ENCODE data around the gene ASS1.

The ASS1 gene

DNA sequence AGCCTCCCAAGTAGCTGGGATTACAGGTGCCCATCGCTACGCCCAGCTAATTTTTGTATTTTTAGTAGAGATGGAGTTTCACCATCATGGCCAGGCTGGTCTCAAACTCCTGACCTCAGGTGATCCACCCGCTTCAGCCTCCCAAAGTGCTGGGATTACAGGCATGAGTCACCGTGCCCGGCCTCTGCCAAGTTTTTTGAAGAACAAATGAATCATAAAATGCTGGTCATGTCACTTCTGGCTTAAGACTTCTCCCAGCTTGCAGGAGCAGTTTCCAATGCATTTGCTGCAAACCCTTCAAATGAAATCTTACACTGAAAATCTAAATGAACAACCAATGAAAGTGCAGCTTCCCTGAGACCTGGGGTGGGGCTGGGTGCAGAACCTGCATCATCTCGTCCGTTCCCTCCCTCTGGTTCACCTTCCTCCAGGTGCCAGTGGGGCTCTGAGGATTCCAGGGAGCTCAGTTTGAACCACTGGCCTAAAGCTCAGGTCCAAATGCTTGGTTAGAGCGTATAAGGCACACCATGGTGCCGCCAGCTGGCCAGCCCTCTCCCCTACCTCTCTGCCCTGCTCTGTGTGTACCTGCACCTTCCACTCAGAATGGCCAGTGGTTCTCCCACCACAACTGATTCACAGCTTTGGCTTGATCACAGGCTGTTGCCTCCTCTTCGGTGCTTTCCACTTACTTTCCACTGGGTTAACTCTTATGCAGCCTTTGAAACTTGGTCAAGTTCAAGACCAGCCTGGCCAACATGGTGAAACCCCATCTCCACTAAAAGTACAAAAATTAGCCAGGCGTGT lies 94.9 kb downstream of the ASS1 start:
- Histone ChIP-seq H3K4me3 (ENCODE audit: low read length in 2 of 2) (no peak overlapping the region), H3K9me3 (ENCODE audit: control insufficient read depth in 2 of 2, low read length in 2 of 2) (no peaks in the 10 kb centered on the region), H3K27ac (ENCODE audit: low read depth in 2 of 2, low read length in 2 of 2) (no peak overlapping the region), H3K9ac (ENCODE audit: low read depth in 1 of 2, low read length in 2 of 2) (no peak overlapping the region), H3K4me1 (ENCODE audit: control insufficient read depth in 2 of 2, insufficient read depth in 2 of 2, low read length in 2 of 2) (no peaks in the 10 kb centered on the region), H3K27me3 (ENCODE audit: control insufficient read depth in 2 of 2, insufficient read depth in 2 of 2, low read length in 2 of 2) (peaks cover 38 to 45% of the 10 kb centered on the region in 2 donors), H3K36me3 (ENCODE audit: control insufficient read depth in 2 of 2, insufficient read depth in 2 of 2, low read length in 2 of 2) (no peaks in the 10 kb centered on the region)

DNA sequence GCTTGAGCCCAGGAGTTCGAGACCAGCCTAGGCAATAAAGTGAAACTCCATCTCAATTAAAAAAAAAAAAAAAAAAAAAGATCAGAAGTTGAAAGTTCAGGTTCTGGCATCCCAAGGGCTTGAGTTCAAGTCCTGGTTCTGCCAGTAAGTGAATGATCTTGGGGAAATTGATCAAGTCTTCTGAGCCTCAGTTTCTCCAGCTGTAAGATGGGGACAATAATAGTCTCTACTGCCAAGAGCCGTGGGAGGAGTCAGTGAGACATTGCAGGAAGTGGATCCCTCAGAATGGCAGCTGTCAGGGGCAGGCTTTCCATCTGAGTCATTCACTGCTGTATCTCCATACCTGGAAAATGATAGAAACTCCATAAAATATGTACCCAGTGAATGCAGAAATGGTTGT lies 96.8 kb downstream of the ASS1 start:
- Histone ChIP-seq H3K4me1 (ENCODE audit: control insufficient read depth in 2 of 2, insufficient read depth in 2 of 2, low read length in 2 of 2) (no peaks in the 10 kb centered on the region), H3K4me3 (ENCODE audit: low read length in 2 of 2) (no peak overlapping the region), H3K9ac (ENCODE audit: low read depth in 1 of 2, low read length in 2 of 2) (no peak overlapping the region), H3K36me3 (ENCODE audit: control insufficient read depth in 2 of 2, insufficient read depth in 2 of 2, low read length in 2 of 2) (no peaks in the 10 kb centered on the region), H3K27me3 (ENCODE audit: control insufficient read depth in 2 of 2, insufficient read depth in 2 of 2, low read length in 2 of 2) (peaks cover 32 to 37% of the 10 kb centered on the region in 2 donors), H3K27ac (ENCODE audit: low read depth in 2 of 2, low read length in 2 of 2) (no peak overlapping the region), H3K9me3 (ENCODE audit: control insufficient read depth in 2 of 2, low read length in 2 of 2) (no peaks in the 10 kb centered on the region)

DNA sequence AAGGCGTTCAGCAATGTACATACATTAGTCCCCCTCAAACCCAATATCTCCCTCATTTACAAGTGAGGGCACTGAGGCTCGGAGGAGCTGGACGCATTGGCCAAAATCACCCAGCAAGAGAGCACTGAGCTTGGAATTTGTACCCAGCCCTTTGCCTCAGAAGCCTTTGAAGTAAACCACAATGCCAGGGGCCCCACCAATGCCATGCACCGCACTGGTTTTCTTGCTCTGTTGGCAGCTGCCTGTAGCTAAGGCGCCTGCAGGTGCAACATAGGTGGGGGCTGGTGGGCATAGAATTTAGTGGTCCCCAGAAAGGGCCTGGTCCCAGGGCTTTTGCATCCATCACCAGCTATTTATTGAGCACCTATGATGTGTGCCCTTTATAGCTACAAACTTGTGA lies 97.3 kb downstream of the ASS1 start:
- Histone ChIP-seq H3K4me1 (ENCODE audit: control insufficient read depth in 2 of 2, insufficient read depth in 2 of 2, low read length in 2 of 2) (no peaks in the 10 kb centered on the region), H3K9ac (ENCODE audit: low read depth in 1 of 2, low read length in 2 of 2) (no peak overlapping the region), H3K27ac (ENCODE audit: low read depth in 2 of 2, low read length in 2 of 2) (no peak overlapping the region), H3K9me3 (ENCODE audit: control insufficient read depth in 2 of 2, low read length in 2 of 2) (no peaks in the 10 kb centered on the region), H3K4me3 (ENCODE audit: low read length in 2 of 2) (no peak overlapping the region), H3K36me3 (ENCODE audit: control insufficient read depth in 2 of 2, insufficient read depth in 2 of 2, low read length in 2 of 2) (no peaks in the 10 kb centered on the region), H3K27me3 (ENCODE audit: control insufficient read depth in 2 of 2, insufficient read depth in 2 of 2, low read length in 2 of 2) (peaks cover 27 to 32% of the 10 kb centered on the region in 2 donors)

DNA sequence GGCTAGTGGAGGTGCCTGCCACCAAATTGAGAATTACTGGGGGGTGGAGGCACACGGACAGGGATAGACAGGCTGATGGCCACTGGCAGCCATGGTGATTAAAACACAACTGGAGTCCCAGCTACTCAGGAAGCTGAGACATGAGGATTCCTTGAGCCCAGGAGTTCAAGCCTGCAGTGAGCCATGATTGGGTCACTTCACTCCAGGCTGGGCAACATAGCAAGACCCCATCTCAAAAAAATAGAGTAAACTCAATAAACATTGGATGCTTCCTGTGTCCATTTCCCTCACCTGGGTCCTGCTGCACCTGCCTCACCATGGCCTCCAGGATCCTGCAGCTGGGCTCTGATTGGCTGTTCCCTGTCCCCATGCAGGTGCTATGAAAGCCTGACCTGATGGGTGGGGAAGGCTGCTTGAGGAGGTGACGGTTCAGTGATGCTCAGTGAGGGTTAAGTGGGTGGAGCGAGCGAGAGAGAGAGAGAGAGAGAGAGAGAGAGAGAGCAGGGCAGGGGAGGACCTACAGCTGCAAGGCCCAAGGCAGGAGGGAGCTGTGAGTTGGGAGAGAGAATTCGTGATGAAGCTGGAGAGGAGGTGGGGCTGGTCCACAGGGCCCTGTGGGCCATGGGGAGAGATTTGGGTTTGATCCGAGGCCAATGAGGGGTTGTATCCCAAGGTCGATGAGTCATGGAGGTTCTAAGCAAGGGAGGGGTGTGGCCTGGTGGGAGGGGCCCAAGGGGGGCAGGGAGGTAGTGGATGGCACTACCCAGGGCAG lies 97.9 kb downstream of the ASS1 start:
- Histone ChIP-seq H3K27ac (ENCODE audit: low read depth in 2 of 2, low read length in 2 of 2) (no peak overlapping the region), H3K27me3 (ENCODE audit: control insufficient read depth in 2 of 2, insufficient read depth in 2 of 2, low read length in 2 of 2) (peaks cover 21 to 26% of the 10 kb centered on the region in 2 donors), H3K4me3 (ENCODE audit: low read length in 2 of 2) (no peak overlapping the region)

DNA sequence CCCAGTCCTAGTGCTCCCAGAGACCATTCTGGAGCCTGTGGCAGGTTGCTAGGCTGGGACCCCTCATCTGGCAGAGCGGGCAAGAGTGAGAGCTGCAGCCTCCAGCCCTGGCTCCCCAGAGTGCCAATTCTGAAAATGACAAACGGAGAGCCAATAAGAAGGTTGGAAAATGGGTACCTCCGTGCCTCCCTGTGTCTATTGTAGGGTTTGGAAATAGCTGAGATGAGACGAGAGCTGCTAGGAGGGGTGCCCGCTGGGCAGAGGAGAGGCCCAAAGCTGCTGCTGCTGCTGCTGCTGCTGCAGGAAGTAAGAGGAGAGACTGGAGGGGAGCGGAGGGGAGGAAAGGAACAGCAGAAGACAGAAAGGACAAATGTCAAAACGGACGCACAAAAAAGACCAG lies 98.6 kb downstream of the ASS1 start:
- Histone ChIP-seq H3K9ac (ENCODE audit: low read depth in 1 of 2, low read length in 2 of 2) (no peak overlapping the region), H3K27ac (ENCODE audit: low read depth in 2 of 2, low read length in 2 of 2) (no peak overlapping the region), H3K36me3 (ENCODE audit: control insufficient read depth in 2 of 2, insufficient read depth in 2 of 2, low read length in 2 of 2) (no peaks in the 10 kb centered on the region), H3K9me3 (ENCODE audit: control insufficient read depth in 2 of 2, low read length in 2 of 2) (no peaks in the 10 kb centered on the region), H3K27me3 (ENCODE audit: control insufficient read depth in 2 of 2, insufficient read depth in 2 of 2, low read length in 2 of 2) (peaks cover 15 to 22% of the 10 kb centered on the region in 2 donors), H3K4me3 (ENCODE audit: low read length in 2 of 2) (no peak overlapping the region), H3K4me1 (ENCODE audit: control insufficient read depth in 2 of 2, insufficient read depth in 2 of 2, low read length in 2 of 2) (no peaks in the 10 kb centered on the region)

More for the DNA sequence above, 97.9 kb downstream of the ASS1 start:
- Histone ChIP-seq H3K9ac (ENCODE audit: low read depth in 1 of 2, low read length in 2 of 2) (no peak overlapping the region), H3K4me1 (ENCODE audit: control insufficient read depth in 2 of 2, insufficient read depth in 2 of 2, low read length in 2 of 2) (no peaks in the 10 kb centered on the region), H3K36me3 (ENCODE audit: control insufficient read depth in 2 of 2, insufficient read depth in 2 of 2, low read length in 2 of 2) (no peaks in the 10 kb centered on the region), H3K9me3 (ENCODE audit: control insufficient read depth in 2 of 2, low read length in 2 of 2) (no peaks in the 10 kb centered on the region)

DNA sequence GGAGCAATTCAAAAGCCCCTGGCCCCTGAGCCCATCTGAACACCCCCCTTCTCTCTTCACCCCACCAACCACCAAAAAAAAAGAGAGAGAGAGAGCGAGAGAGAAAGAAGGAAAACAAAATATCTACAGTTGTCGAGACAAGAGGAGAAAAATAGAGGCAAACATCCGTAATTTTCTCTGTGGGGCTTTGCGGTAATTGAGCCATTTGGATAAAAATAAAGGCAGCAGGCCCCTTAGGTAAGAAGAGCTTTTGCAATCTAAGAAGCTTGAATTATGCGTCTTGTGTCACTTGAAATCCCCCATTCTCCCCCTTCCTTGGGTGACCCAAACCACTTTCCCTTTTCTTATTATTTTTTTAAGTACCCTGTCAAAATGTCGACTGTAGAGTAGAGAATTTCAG lies 99.1 kb downstream of the ASS1 start:
- Histone ChIP-seq H3K4me1 (ENCODE audit: control insufficient read depth in 2 of 2, insufficient read depth in 2 of 2, low read length in 2 of 2) (no peaks in the 10 kb centered on the region), H3K27ac (ENCODE audit: low read depth in 2 of 2, low read length in 2 of 2) (no peak overlapping the region), H3K9me3 (ENCODE audit: control insufficient read depth in 2 of 2, low read length in 2 of 2) (no peaks in the 10 kb centered on the region), H3K27me3 (ENCODE audit: control insufficient read depth in 2 of 2, insufficient read depth in 2 of 2, low read length in 2 of 2) (peaks cover 11 to 17% of the 10 kb centered on the region in 2 donors), H3K36me3 (ENCODE audit: control insufficient read depth in 2 of 2, insufficient read depth in 2 of 2, low read length in 2 of 2) (no peaks in the 10 kb centered on the region), H3K4me3 (ENCODE audit: low read length in 2 of 2) (no peak overlapping the region), H3K9ac (ENCODE audit: low read depth in 1 of 2, low read length in 2 of 2) (no peak overlapping the region)

DNA sequence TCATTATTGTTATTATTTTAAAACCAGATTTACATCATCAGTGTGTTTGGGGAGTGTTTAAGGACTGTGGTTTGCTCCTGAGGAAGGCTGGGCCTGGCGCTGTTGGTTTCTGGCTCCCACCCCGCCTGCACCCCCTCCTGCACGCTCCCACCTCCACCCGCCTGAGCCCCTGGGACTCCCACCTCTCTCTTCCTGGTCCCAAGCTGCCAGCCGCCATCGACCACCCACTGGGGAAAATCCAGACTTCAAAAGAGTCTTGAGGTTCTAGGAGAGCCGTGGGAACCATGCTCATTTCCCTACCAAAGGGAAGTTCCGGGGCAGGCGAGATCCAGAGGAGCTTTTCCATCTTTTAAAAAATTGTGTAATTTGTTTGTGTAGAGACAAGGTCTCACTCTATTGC lies 99.6 kb downstream of the ASS1 start:
- Histone ChIP-seq H3K27ac (ENCODE audit: low read depth in 2 of 2, low read length in 2 of 2) (no peak overlapping the region), H3K4me3 (ENCODE audit: low read length in 2 of 2) (no peak overlapping the region), H3K36me3 (ENCODE audit: control insufficient read depth in 2 of 2, insufficient read depth in 2 of 2, low read length in 2 of 2) (no peaks in the 10 kb centered on the region), H3K9ac (ENCODE audit: low read depth in 1 of 2, low read length in 2 of 2) (no peak overlapping the region), H3K4me1 (ENCODE audit: control insufficient read depth in 2 of 2, insufficient read depth in 2 of 2, low read length in 2 of 2) (no peaks in the 10 kb centered on the region), H3K27me3 (ENCODE audit: control insufficient read depth in 2 of 2, insufficient read depth in 2 of 2, low read length in 2 of 2) (peaks cover 9 to 14% of the 10 kb centered on the region in 2 donors), H3K9me3 (ENCODE audit: control insufficient read depth in 2 of 2, low read length in 2 of 2) (peaks cover 0 to under 1% of the 10 kb centered on the region in 2 donors)

DNA sequence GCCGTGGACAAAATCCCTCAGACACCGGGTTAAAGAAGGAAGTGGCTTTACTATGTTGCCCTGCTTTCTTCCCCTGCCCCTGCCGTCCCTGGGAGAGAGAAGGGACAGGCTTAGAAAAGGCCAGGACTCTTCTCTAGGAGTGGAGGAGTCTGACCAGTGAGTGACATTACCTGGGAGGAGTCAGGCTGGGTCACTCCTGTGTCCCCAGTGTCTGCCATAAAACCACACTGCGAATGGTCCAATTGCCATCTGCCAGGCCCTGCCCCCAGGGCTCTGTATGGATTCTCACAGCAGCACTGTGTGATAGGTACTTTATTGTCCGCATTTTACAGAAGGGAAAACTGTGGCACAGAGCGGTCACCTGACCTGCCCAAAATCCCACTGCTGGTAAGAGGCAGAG lies 103.3 kb downstream of the ASS1 start:
- H3K9me3 ChIP-seq (ENCODE audit: control insufficient read depth in 2 of 2, low read length in 2 of 2) = peaks cover 0 to 4% of the 10 kb centered on the region in 2 donors
- no peaks in the 10 kb centered on the region for H3K4me1 ChIP-seq (ENCODE audit: control insufficient read depth in 2 of 2, insufficient read depth in 2 of 2, low read length in 2 of 2)
- no peaks in the 10 kb centered on the region for H3K36me3 ChIP-seq (ENCODE audit: control insufficient read depth in 2 of 2, insufficient read depth in 2 of 2, low read length in 2 of 2)
- no peak overlapping the region for H3K4me3 ChIP-seq (ENCODE audit: low read length in 2 of 2)
- H3K9ac ChIP-seq (ENCODE audit: low read depth in 1 of 2, low read length in 2 of 2) = no peak overlapping the region
- peaks cover 0 to 2% of the 10 kb centered on the region in 2 donors for H3K27me3 ChIP-seq (ENCODE audit: control insufficient read depth in 2 of 2, insufficient read depth in 2 of 2, low read length in 2 of 2)
- H3K27ac ChIP-seq (ENCODE audit: low read depth in 2 of 2, low read length in 2 of 2) = no peak overlapping the region

DNA sequence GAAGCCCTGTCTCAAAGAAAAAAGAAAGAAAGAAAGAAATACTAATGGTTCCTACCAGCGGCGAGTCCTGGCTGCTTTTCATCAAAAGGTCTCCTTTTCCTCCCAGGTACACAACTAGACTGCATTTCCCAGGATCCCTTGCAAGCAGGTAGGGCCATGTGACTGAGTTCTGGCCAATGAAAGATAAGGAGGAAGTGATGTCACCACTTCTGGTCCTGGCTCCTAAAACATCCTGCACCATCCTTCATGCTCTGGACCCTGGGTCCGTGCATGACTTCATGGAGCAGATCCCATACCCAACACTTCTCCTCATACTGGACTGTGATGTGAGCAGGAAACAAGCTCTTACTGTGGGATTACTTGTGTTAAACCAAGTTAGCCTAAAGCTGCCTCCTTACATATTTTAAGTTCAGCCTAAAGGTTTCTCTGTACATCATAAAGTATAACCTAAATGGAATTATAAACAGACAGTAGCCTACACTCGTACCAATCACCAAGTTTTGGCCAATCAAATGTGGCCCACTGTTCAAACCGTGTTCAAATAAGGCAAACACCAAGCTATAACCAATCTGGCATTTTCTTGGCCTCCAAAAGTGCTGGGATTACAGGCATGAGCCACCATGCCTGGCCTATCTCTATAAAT lies 104.5 kb downstream of the ASS1 start:
- Histone ChIP-seq H3K36me3 (ENCODE audit: control insufficient read depth in 2 of 2, insufficient read depth in 2 of 2, low read length in 2 of 2) (no peaks in the 10 kb centered on the region), H3K9me3 (ENCODE audit: control insufficient read depth in 2 of 2, low read length in 2 of 2) (peaks cover 0 to 4% of the 10 kb centered on the region in 2 donors), H3K9ac (ENCODE audit: low read depth in 1 of 2, low read length in 2 of 2) (no peak overlapping the region)

More for the DNA sequence above, 104.5 kb downstream of the ASS1 start:
- no peak overlapping the region for H3K4me3 ChIP-seq (ENCODE audit: low read length in 2 of 2)
- H3K27me3 ChIP-seq (ENCODE audit: control insufficient read depth in 2 of 2, insufficient read depth in 2 of 2, low read length in 2 of 2) = no peaks in the 10 kb centered on the region
- H3K27ac ChIP-seq (ENCODE audit: low read depth in 2 of 2, low read length in 2 of 2) = no peak overlapping the region
- H3K4me1 ChIP-seq (ENCODE audit: control insufficient read depth in 2 of 2, insufficient read depth in 2 of 2, low read length in 2 of 2) = no peaks in the 10 kb centered on the region
